Measurements from ENCODE around the gene STAM2. TPM values are rescaled to one million over a fixed set of nuclear protein-coding genes. Genes with fewer than 3 reads are reported as not detected.
A peak's percentile ranks its signal among the peaks of the same experiment; 100 is the strongest.

Gene STAM2
- total RNA-seq, 4 donors from 2014 or later = 19.4 to 29.9 (median 23.9) TPM

- peak overlapping the region; percentile 60 to 75 (median 64) for H3K27ac ChIP-seq (replicated peaks in 1 of 4)
- no peak for DNase-seq (ENCODE audit: extremely low spot score)
- intact Hi-C loops (cut with DNase I) = loop anchor here (5.0 kb wide), 1 partner anchor 61 kb away; no protein-coding TSS in a partner anchor
- no peaks in the 10 kb centered on the region for H3K36me3 ChIP-seq
- H3K4me1 ChIP-seq = peaks cover 17 to 34% (median 28%) of the 10 kb centered on the region in 4 donors
- peak overlapping the region; percentile 60 to 79 (median 68) for H3K4me3 ChIP-seq
- no peaks in the 10 kb centered on the region for H3K9me3 ChIP-seq
- no peak for TF ChIP-seq CTCF (IDR thresholded peaks at IDR 0.05)
- no peak for TF ChIP-seq POLR2A (IDR thresholded peaks at IDR 0.05; ENCODE audit: low read depth)
- TF ChIP-seq EP300 (IDR thresholded peaks at IDR 0.05) = no peak
- no peak for TF ChIP-seq POLR2AphosphoS5 (IDR thresholded peaks at IDR 0.05)
- peaks cover 0 to 39% (median 8%) of the 10 kb centered on the region in 4 donors for H3K27me3 ChIP-seq
- WGBS = 2% methylated on average over 12 of the region's 52 CpGs
These were observed 77.6 kb downstream of the STAM2 start for GRCh38 chr2:152097801-152098495.

GRCh38 chr2:152097290-152097800 is 78.2 kb downstream of the STAM2 start:
- intact Hi-C loops (cut with DNase I) = loop anchor here (5.0 kb wide), 1 partner anchor 60 kb away; no protein-coding TSS in a partner anchor
- Histone ChIP-seq H3K36me3 (no peaks in the 10 kb centered on the region), H3K4me1 (peaks cover 17 to 34% (median 28%) of the 10 kb centered on the region in 4 donors), H3K4me3 (peak overlapping the region; percentile 60 to 79 (median 68)), H3K9me3 (no peaks in the 10 kb centered on the region), H3K27me3 (peaks cover 0 to 39% (median 8%) of the 10 kb centered on the region in 4 donors), H3K27ac (replicated peaks in 1 of 4) (peak overlapping the region; percentile 60 to 75 (median 64))
- TF ChIP-seq POLR2AphosphoS5 (IDR thresholded peaks at IDR 0.05) = no peak
- no peak for TF ChIP-seq POLR2A (IDR thresholded peaks at IDR 0.05; ENCODE audit: low read depth)
- no peak for TF ChIP-seq EP300 (IDR thresholded peaks at IDR 0.05)
- no peak for TF ChIP-seq CTCF (IDR thresholded peaks at IDR 0.05)
- DNase-seq (ENCODE audit: extremely low spot score) = no peak
- 10% methylated on average over 13 of the region's 13 CpGs for WGBS

GRCh38 chr2:152095146-152095545 is 80.4 kb downstream of the STAM2 start:
- H3K4me1 ChIP-seq = peaks cover 17 to 34% (median 28%) of the 10 kb centered on the region in 4 donors
- TF ChIP-seq CTCF (IDR thresholded peaks at IDR 0.05) (no peak), POLR2AphosphoS5 (IDR thresholded peaks at IDR 0.05) (no peak), POLR2A (IDR thresholded peaks at IDR 0.05; ENCODE audit: low read depth) (no peak), EP300 (IDR thresholded peaks at IDR 0.05) (no peak)
- H3K27ac ChIP-seq (replicated peaks in 1 of 4) = no peak overlapping the region
- WGBS = 94% methylated on average over 1 of the region's 1 CpG
- DNase-seq (ENCODE audit: extremely low spot score) = no peak
- intact Hi-C loops (cut with DNase I) = loop anchor here (5.0 kb wide), 1 partner anchor 58 kb away; no protein-coding TSS in a partner anchor
- H3K36me3 ChIP-seq = no peaks in the 10 kb centered on the region
- peaks cover 0 to 18% (median 4%) of the 10 kb centered on the region in 4 donors for H3K27me3 ChIP-seq
- no peak overlapping the region for H3K4me3 ChIP-seq
- no peaks in the 10 kb centered on the region for H3K9me3 ChIP-seq

- intact Hi-C loops (cut with DNase I) = no loop called here
These were observed 81.5 kb downstream of the STAM2 start for GRCh38 chr2:152094014-152094413.

More at GRCh38 chr2:152094014-152094413, 81.5 kb downstream of the STAM2 start:
- Histone ChIP-seq H3K27ac (replicated peaks in 1 of 4) (no peak overlapping the region), H3K4me1 (peaks cover 12 to 25% (median 20%) of the 10 kb centered on the region in 4 donors), H3K9me3 (no peaks in the 10 kb centered on the region), H3K36me3 (no peaks in the 10 kb centered on the region), H3K27me3 (peaks cover 0 to 8% (median 0%) of the 10 kb centered on the region in 4 donors), H3K4me3 (no peak overlapping the region)
- no peak for TF ChIP-seq POLR2A (IDR thresholded peaks at IDR 0.05; ENCODE audit: low read depth)
- TF ChIP-seq CTCF (IDR thresholded peaks at IDR 0.05) = no peak
- no peak for TF ChIP-seq EP300 (IDR thresholded peaks at IDR 0.05)
- no peak for TF ChIP-seq POLR2AphosphoS5 (IDR thresholded peaks at IDR 0.05)
- DNase-seq (ENCODE audit: extremely low spot score) = no peak
- WGBS = 95% methylated on average over 2 of the region's 2 CpGs
